Cardiac atrium fibroblast (primary cell): ENCODE results near the gene CELF3. TPM values are rescaled to one million over a fixed set of nuclear protein-coding genes. Genes with fewer than 3 reads are reported as not detected.

ENCODE experiments used
- total RNA-seq: library from RNA; depleted of rRNA; stranded (reverse); fragments of >200 nt; gene quantifications from 2 replicates; pipeline ENCODE4 v1.2.3, GENCODE V29; 2015

Gene CELF3
- not detected in 2 replicates for total RNA-seq

GRCh38 chr1:151716771-151717631 lies at the start of gene CELF3:
TSS of gene CELF3 (minus strand) at chr1:151716803. CDS start at chr1:151716020, 783 bp downstream.

DNA sequence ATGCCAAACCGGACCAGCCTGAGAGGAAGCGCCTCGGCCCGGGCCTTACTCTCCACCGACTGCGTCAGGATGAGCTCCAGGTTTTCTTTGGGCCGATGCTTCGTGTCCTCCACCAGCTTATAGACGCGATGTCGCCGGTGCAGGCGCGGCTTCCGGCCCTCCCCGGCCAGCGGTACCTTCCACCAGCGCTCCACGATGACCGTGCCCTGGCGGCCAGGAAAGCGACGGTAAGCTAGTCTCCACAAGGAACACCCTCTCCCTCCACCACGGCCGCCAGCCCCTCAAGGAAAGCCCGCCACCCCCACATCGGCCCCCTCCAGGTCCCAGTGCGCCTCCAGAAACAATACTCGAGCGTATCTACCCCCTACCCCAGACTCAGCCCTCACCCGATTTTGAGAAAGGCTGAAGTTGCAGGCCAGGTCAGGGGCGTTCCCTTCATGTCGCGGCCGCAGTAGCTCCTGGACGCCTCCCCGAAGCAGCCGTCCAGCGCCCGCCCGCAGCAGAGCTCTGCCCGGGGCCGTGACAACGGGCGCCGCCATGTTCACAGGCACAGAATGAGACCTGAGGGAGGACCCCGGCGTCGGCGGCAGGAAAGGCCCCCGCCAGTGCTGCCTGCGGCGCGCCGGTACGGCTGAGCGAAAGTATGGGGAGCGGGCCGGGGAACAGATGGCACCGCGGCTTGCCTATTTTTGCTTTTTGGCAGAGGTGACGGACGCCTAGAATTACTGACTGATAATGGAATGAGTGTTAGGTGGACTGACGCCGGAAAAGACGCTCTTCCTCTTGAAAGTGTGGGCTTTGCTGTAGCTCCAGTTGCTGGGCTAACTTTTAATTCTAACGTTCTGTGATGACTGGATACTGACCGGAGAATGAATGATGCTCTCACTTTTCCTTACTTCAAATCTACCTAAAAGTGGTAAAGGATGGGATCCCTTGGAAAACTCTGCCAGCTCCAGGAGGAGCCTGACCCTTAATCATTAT lies 46.6 kb upstream of the CELF3 start, which contains the start of gene MRPL9:
Gene MRPL9 (minus strand): TSS at position 556 of the 981 bp plus-strand sequence. CDS start 17 bp downstream, at position 539.

GRCh38 chr1:151720974-151721787 lies 4.6 kb upstream of the CELF3 start, which contains the start of gene RIIAD1:
TSS of gene RIIAD1 (plus strand) at chr1:151721522. CDS start at chr1:151721537, 15 bp downstream.

Other genes starting within 250 kb of the CELF3 start
- gene CGN, start 205.4 kb downstream of the CELF3 start, total RNA-seq, result under 0.01 TPM in 1 of 2 replicates, not detected in the other
- gene TUFT1, start 176.5 kb downstream of the CELF3 start, total RNA-seq, result 4.3 and 5.0 TPM in 2 replicates
- 7.8 and 10.2 TPM in 2 replicates for gene SNX27, start 104.8 kb downstream of the CELF3 start, total RNA-seq
- not detected in 2 replicates for gene RIIAD1, start 4.7 kb upstream of the CELF3 start, total RNA-seq
- gene MRPL9, start 46.7 kb upstream of the CELF3 start, total RNA-seq, result 39.0 and 56.5 TPM in 2 replicates
- 0.65 and 1.8 TPM in 2 replicates for gene TDRKH, start 73.7 kb upstream of the CELF3 start, total RNA-seq
- not detected in 2 replicates for gene LINGO4, start 88.6 kb upstream of the CELF3 start, total RNA-seq
- gene RORC, start 115.0 kb upstream of the CELF3 start, total RNA-seq, result not detected in 2 replicates
- gene C2CD4D, start 123.0 kb upstream of the CELF3 start, total RNA-seq, result not detected in 2 replicates
- not detected in 2 replicates for gene THEM5, start 136.9 kb upstream of the CELF3 start, total RNA-seq
- gene THEM4, start 192.7 kb upstream of the CELF3 start, total RNA-seq, result 10.4 and 18.6 TPM in 2 replicates